ENCODE data around the gene FJX1.

The FJX1 gene, protein sequence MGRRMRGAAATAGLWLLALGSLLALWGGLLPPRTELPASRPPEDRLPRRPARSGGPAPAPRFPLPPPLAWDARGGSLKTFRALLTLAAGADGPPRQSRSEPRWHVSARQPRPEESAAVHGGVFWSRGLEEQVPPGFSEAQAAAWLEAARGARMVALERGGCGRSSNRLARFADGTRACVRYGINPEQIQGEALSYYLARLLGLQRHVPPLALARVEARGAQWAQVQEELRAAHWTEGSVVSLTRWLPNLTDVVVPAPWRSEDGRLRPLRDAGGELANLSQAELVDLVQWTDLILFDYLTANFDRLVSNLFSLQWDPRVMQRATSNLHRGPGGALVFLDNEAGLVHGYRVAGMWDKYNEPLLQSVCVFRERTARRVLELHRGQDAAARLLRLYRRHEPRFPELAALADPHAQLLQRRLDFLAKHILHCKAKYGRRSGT

DNA sequence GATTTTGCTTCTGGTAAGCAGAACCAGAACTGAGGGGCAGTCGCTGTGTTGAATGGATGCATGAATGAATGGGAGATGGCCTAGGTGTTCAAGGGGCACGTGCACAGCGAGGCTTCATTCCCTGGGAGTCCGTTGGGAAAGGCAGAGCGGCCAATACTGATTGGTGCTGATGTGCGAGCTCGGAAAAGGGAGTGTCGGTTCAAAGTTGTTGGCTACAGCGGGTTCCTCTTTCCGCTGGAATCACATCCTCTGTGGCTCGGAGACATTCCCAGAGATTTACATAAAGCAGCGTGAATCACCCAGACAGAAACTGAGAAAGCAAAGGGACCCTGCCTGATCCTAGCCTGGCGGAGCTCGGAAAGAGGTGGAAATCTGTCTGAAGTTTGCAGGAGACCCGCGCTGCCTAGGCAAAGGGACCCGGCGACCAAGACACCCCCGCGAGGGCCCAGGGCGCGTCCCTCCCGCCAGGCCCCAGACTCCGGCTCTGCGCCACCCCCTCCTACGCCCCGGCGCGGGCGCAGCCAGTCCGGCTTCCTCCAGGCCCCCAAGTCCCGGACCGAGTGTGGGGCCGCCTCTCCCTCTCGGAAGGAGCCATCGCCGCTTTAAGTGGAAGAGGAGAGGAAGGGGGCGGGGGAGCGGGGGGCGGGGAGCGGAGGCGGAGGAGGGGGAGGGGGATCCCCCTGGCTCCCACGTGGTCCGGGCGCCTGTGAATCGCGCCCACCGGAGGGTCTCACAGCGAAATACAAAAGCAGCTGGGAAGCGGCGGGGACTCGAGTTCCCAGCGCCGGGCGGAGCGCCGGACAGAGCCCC lies at the start of gene FJX1:
Gene FJX1 (plus strand): TSS at position 774 of the 810 bp plus-strand sequence. CDS start 177 bp downstream, outside the sequence.
- DNase-seq, result peak; percentile 25

DNA sequence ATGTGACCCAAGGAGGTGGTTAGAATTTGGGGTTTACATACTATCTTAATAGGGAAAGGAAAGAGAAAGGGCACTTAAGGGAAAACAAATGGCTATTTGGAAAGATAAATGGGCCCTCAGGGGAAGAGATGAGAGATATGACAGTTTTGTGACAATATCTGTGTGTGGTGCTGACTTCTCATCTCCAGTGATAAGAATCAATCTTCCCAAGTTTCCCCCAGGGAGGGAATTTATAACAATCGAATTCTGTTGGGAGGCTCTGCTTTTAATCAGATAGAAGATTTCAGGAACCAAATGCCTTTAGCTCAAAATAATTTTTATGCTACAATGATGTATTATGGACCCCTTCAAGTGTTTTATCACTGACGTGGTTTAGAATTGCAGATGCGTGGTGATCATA lies 46.6 kb upstream of the FJX1 start:
- no peak for DNase-seq

DNA sequence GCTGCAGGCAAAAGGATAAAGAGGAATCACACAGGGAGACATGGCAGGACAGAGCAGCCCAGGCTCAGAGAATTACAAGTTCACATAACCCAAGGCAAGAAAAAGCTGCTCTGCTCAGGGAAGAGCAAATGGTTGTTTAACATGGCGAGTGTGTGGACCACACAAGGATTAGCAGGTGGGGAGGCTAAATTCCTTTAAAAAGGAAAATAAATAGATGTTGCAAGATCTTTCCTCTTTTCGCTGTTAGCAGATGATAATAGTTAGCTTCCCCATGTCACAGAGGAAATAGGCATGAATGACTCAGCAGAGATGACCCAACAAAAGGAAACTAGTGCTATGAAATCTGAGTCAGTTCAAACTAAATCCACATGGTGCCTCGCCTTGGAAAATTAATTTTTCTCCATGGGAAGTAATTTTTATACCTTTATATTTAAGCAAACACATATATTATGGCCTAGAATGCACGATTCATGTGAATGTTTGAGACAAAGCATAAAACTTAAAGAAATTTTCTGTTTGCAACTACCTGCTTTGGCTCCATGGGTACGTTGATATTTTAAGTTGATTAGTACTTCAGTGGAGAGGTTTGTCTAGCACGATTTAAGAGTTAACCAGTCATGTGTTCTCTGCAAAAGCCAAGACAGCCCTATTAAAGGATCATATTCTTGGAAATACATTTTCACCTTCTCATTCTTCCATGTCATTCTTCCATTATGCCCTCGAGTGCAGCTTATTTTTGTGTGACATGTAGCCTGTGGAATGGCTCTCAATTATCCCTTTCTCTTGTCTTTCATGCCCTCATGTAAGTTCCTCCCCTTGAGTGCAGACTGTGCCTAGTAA lies 38.5 kb upstream of the FJX1 start:
- no peak for DNase-seq

DNA sequence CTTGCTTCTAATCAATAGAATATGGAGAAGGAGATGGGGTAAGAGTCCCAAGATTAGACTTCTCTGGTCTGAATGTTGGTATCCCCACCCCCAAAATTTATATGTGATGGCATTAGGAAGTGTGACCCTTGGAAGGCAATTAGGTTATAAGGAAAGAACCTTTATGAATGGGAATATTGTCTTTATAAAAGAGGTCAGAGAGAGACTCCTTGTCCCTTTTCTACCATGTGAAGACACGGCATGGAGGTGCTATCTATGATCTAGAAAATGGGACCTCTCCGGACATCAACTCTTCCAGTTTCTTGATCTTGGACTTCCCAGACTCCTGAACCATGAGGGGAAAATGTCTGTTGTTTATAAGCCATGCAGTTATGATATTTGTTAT lies 37.9 kb upstream of the FJX1 start:
- no peak for DNase-seq

DNA sequence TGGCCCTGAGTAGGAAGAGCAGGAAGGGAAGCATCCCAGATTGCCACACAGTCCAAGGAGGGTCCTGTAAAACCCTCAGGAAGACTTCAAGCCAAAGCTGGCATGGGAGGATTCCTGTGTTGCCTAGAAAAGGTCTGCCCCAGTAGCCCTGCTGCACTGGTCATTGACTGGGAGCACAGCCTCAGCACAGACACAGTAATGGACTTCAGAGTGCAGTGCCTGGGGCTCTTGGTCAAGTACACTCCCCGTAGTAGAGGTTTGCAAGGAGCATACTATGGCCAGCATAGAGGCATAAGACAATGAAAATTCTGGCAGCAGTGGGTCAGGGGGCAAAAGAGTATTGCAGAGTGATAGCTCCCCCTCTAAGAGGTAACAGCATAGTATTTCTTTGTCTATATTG lies 36.2 kb upstream of the FJX1 start:
- DNase-seq, result no peak

DNA sequence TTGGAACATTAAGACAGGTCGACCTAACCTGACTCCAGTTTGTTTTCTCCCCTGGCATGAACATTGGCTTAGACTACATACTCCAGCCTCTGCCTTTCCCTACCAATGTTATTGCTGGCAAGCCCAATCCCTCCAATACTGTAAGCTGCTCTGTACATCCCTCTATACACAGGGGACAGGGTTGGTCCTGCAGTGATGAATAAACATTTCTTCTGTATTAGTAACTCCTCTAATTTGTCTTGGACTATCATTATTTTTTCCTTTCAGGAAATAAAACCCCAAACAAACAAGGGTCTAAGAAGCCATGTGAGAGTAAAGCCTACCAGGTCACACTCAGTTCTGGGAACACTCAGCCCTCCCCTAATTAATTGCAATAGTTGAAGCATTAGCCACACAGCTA lies 35.1 kb upstream of the FJX1 start:
- DNase-seq, result no peak

DNA sequence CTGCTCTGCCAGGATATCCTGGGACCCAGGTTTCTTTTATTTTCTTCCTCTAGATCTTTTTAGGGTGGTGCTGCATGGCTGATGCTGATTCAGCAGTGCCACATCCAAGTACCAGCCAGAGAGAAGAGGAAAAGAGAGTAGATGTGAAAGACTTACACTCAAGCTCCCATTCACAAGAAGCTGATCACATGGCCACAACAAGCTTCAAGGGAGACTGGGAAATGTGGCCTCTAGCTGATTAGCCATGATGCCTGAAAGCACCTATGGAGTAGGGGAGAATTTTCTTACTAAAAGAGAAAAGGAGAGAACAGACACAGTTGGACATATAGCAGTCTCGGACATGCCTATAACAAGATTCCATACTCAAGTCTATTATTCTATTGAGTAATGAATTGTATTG lies 34.4 kb upstream of the FJX1 start:
- no peak for DNase-seq

DNA sequence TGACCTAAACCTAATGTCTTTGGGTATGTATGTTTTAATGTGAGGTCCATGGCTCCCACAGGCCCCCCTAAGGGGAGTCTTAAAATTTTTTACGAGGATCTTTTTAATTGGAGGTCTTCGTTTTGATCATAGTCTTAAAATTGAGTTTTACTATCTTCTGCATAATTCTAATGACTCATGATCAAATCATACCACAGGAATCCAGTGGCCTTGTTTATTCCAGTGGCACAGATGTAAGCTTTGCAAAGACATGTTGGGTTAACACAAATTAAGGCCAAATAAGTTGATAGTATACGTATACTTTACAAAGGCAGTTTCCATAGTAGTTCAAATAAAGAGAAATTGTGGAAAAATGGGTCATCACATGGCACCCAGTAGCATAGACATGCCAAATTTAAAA lies 33.9 kb upstream of the FJX1 start:
- no peak for DNase-seq

DNA sequence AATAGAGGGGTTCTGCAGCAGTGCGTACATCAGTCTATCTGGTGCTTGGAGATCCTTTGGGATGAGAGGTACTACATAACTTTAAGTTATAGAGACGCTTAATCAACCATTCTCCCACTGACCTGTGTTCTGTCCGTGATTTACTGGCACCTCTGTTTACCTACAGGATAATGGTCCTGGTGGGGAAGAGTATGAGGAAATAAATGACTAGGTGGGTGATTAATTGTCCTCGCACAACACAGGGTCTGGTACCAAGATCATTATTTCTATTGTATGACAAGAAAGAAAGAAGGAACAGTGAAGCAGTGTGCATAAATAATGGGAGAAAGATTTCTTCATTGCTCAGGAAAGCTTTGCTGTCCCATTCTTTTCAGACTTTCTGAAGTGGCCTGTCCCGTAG lies 32.8 kb upstream of the FJX1 start:
- DNase-seq, result no peak

DNA sequence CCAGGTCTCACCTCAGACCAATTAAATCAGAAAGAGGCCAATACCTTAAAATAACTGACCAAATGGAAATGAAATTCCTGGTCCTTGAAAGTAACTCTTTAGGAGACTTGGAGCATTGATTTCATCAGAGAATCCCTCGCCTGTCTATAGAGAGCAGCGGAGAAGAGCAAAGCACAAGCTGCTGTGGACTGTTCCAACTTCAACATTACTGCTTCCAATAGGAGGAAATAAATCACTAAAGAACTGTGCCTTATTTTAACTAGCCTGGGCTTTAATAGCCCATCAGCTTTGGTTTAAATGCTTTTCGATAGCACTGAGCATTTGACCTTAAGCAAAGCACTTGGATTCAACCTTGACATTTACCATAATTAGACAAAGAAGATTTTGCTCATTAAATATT lies 32.0 kb upstream of the FJX1 start:
- no peak for DNase-seq

DNA sequence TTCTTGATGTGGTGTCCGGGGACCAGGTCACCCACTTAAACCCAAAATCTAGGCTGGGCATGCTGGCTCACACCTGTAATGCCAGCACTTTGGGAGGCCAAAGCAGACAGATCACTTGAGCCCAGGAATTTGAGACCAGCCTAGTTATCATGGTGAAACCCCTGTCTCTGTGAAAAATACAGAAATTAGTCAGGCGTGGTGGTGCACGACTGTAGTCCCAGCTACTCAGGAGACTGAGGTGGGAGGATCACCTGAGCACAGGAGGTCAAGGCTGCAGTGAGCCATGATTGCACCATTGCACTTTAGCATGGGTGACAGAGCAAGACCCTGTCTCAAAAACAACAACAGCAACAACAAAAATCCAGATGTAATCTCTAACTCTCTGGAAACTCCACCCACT lies 30.3 kb upstream of the FJX1 start:
- DNase-seq, result no peak

DNA sequence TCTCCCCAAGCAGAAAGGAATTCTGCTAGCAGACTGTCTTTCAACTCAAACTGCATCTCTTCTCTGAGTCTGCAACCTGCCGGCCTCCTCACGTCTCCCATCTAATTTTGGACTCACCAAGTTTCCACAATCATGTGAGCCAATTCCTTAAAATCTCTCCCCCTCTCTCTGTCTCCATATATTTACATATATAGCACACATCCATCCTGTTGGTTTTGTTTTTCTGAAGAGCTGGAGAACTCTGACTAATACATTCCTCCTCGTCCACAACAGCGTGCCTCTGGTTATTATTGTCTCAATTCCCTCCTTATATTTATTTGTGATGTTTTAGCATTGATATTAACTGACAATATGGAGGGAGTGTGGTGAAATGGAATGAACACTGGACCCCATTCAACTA lies 29.6 kb upstream of the FJX1 start:
- DNase-seq, result no peak

DNA sequence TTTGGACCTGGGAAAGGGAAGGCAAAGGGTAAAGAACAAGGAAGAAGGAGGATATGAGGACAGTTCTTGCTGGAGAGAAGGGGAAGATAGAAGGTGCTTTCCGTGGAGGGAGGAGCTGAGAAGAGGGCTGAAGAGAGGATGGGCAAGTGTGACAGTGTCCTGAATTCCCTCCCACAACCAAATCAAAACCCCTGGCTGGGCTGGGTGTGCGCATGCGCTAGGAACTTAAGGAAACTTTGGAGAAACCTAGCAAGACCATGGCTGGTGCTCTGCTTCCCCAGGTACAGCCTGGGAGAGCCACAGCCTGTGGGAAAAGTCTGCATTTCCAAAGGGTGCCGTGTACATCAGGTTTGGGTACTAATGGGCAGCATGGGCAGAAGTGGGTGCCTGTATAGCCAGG lies 29.0 kb upstream of the FJX1 start:
- no peak for DNase-seq

DNA sequence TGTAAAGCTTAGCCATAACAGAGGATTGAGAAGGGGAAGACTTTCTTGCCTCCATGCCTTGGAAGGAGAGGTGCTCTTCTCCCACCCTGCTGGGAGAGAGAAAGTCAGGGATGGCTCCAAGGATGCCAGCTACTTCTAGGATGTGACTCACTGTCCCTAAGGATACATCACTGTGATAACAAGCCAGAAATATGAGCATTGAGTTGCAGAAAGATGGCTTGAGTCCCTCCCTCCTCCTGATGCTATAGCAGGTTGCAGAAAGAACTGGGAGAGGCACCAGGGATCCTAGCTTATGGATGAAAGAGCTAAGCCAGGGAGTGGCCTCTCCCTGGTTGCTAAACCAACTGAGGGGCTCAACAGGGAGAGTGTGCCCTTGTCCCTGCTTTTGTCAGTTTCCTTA lies 27.8 kb upstream of the FJX1 start:
- no peak for DNase-seq

DNA sequence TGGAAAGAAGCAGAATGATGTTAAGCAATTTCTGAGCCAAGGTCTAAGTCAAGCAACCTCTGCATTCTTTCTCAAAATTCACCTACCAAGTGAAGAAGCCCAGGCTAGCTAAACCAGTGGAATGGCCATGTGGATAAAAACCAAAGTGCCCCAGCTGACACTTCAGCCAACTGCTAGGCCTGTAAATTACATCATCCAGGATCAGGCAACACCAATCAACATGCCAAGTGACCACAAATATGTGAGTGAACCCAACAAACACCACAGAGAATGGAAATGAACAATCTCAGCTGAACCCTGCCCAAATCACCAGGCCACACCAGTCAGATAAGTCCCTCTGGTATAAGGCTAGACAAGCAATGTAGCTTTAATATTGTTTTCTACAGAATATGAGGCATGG lies 25.1 kb upstream of the FJX1 start:
- DNase-seq, result no peak

DNA sequence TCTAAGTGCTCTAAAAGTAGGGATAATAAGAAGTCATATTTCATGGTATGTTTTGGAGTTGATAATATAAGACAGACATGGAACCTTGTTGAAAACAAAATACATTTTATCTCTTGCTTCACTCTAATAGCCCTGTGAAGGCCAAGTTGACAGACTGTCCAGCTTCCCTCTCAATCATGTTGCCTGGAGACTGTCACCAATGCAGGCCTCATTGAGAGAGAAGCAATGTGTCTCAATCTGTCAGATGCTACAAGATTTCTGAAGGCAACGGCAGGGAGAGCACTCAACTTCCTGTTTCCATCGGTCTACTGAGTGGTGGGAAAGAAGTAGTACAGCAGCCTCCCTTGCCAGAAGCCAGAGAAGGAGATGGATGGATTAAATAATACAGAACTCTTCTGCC lies 23.6 kb upstream of the FJX1 start:
- DNase-seq, result no peak

DNA sequence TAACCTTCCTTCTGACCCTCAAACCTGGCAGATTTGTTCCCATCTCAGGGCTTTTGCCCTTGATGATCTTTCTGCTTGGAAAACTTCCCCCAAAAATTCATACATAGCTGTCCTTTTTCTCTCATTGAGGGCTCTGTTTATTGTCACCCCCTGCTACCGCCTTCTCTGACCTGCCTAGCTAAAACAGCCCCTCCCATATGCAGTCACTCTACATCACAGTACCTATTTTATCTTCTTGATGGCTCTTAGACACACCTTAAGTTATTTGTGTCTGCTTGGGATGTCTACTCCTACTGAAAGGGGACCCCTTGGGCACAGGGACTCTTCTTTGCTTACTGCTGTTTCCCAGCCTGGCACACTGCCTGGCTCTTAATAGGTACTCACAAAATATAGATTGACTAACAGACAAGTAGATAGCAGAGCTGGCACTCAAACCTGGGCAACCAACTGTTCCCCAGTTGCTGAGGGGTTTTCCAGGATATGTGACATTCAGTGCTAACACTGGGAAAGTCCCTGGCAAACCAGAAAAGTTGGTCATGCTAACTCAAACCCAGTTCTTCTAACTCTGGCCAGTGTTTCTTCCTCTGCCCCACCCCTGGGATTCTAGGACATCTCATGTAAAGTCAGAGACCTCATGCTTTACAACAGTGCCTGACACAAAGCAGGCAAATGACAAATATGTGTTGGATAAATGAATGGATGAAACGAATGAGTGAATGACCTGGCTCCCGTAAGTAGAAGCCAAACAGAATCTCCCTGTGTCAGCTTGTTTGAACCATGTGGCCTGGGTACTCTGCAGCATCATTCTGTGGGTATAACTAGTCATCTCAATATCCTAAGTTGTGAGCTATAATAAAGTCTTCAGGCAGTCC lies 19.8 kb upstream of the FJX1 start:
- no peak for DNase-seq

DNA sequence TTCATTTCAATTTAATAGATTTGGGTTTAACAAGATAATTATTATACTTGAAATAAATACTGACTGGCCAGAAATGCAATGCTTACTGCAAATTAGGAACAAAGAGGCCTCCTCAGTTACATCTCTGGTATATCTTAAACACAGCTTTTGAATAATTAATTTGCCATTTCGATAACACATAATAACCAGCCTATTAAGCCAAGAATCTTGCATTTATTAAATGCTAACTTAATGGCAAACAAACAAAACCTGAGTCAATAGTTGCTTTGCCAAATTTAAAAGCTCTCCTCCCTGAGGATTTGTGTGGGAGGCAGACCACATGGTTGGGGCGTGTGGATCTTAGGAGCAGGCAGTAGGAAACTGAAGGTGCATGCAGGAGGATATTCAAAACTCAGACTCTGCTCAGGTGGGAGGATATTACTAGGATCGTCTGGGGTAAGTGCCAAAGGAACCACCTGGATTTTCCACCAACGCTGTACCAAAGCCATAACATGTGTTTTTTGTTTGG lies 17.9 kb upstream of the FJX1 start:
- no peak for DNase-seq

DNA sequence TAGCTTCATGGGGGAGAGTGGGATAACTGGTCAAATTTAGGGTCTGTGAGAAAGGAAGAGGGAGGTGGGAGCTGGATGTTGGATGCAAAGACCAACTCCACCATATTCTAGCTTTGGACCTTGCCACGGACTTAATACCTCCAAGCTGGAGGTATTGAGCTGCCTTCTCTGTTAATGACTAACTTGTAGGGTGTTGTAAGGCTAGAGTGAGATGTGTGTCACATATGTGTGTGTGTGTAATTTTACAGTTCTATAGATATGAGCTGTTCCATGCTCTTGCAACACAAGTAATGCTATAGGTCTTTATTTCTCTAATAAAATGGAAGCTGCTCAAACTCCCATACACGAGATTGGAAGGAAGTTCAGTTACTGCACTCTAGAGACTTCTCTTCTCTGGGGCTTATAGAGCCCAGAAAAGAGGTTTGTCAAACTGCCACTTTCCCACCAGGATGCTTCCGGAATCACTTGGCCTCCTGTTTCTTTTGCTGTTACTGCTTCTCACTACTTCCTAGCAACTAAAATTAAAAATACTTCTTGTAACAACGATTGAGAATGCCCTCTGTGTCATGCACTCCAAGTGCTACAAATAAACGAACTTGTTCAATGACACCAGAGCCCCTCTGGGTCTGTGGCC lies 16.0 kb upstream of the FJX1 start:
- no peak for DNase-seq

DNA sequence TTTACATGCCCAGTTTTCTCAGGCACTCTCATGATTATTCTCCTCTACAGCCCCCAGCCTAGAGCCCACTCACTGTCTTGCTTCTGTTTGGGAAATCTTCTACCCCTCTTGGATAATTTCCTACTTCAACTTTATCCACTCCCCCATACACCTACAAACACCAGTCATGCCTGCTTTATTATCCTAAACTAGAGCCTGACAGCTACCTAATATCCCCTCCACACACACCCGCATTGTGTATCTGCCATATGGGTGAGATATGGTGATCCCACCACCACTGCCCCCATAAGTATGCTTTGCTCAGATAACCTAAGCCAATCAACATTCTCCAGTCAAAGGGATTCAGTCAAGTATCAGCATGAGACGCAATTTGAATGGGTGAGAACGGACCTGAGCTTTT lies 15.3 kb upstream of the FJX1 start:
- no peak for DNase-seq

DNA sequence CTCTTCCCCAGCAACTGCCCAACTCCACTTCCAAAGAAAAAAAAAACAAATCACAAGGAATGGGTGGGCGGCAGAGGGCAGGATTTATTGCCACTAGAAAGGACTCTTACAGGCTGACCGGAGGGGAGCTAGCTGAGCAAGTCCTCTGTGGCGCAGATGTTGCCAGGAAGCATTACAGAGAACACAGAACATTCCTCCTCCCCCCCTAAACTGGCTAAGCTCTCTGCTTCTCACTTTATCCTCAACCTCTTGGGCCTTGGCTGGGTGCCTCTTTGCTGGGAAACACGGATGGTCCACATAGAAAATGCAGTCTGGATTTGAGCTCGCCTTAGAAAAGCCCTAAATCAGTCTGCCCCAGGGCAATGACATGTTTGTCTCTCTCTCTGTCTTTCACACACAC lies 12.6 kb upstream of the FJX1 start:
- DNase-seq, result no peak

DNA sequence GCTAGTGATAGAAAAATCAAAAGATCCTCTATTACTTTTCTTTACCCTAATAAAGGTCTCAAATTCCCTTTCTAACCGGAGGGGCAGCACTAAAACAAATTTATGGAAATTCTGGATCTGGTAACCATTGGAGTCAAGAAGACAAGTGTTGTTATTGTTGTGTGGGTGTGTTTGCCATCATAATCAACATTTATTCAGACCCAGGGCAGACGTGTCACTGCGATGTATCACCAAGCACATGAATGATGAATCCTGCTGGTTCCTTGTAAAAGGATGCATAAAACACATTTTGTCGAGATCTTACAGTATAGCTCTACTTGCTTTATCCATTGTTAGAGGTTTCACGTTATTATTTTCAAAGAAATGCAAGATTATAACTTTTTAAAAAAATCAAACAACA lies 12.1 kb upstream of the FJX1 start:
- no peak for DNase-seq

All from activated naive CD4-positive, alpha-beta T cell treated with anti-CD3 and anti-CD28 coated beads, Interleukin-2, amount 50 U/mL, for 16 hours (primary cell).